ENCODE measurements around the gene FBXO42.

The FBXO42 gene

GRCh38 chr1:16321176-16321867 is 31.0 kb downstream of the FBXO42 start:
- no peak overlapping the region for H3K4me3 ChIP-seq (ENCODE audit: control insufficient read depth, low read depth, low read length)
- TF ChIP-seq CTCF (IDR thresholded peaks at IDR 0.05; ENCODE audit: control insufficient read depth, insufficient read depth, low read depth, low read length, missing control alignments) = no peak
- DNase-seq (ENCODE audit: low read depth) = peak; percentile 4

- no peak for TF ChIP-seq CTCF (IDR thresholded peaks at IDR 0.05; ENCODE audit: control insufficient read depth, insufficient read depth, low read depth, low read length, missing control alignments)
- DNase-seq (ENCODE audit: low read depth) = peak; percentile 11
Measured at GRCh38 chr1:16318555-16318954, 33.7 kb downstream of the FBXO42 start.

GRCh38 chr1:16315437-16315836 is 36.8 kb downstream of the FBXO42 start:
- no peak overlapping the region for H3K4me3 ChIP-seq (ENCODE audit: control insufficient read depth, low read depth, low read length)
- TF ChIP-seq CTCF (IDR thresholded peaks at IDR 0.05; ENCODE audit: control insufficient read depth, insufficient read depth, low read depth, low read length, missing control alignments) = no peak
- DNase-seq (ENCODE audit: low read depth) = no peak

More at GRCh38 chr1:16318555-16318954, 33.7 kb downstream of the FBXO42 start:
- H3K4me3 ChIP-seq (ENCODE audit: control insufficient read depth, low read depth, low read length) = no peak overlapping the region

- no peak overlapping the region for H3K4me3 ChIP-seq (ENCODE audit: control insufficient read depth, low read depth, low read length)
- TF ChIP-seq CTCF (IDR thresholded peaks at IDR 0.05; ENCODE audit: control insufficient read depth, insufficient read depth, low read depth, low read length, missing control alignments) = no peak
- no peak for DNase-seq (ENCODE audit: low read depth)
Measured at GRCh38 chr1:16307222-16307621, 45.1 kb downstream of the FBXO42 start.

GRCh38 chr1:16302709-16303627 is 49.3 kb downstream of the FBXO42 start:
- no peak for DNase-seq (ENCODE audit: low read depth)
- no peak overlapping the region for H3K4me3 ChIP-seq (ENCODE audit: control insufficient read depth, low read depth, low read length)
- TF ChIP-seq CTCF (IDR thresholded peaks at IDR 0.05; ENCODE audit: control insufficient read depth, insufficient read depth, low read depth, low read length, missing control alignments) = no peak

GRCh38 chr1:16300436-16300835 is 51.8 kb downstream of the FBXO42 start:
- no peak for TF ChIP-seq CTCF (IDR thresholded peaks at IDR 0.05; ENCODE audit: control insufficient read depth, insufficient read depth, low read depth, low read length, missing control alignments)
- no peak overlapping the region for H3K4me3 ChIP-seq (ENCODE audit: control insufficient read depth, low read depth, low read length)
- DNase-seq (ENCODE audit: low read depth) = no peak

Measured in AG09309 (cell line).